PFSK-1 (cell line): ENCODE data around the gene PTPRM.

Experiments
- FOXP2 ChIP-seq: optimal IDR thresholded peaks from 2 replicates; pipeline ENCODE3; 2011; ENCODE audit warnings: borderline replicate concordance, control low read depth, inconsistent platforms; ENCODE audit not compliant: insufficient read depth; ENCODE audit errors: extremely low read length, extremely low read depth
- POLR2AphosphoS5 ChIP-seq: IDR thresholded peaks from 2 replicates; pipeline ENCODE4 v1.6.1; 2012; ENCODE audit warnings: low read depth, mild to moderate bottlenecking, control low read depth, low read length, moderate library complexity
- SIN3A ChIP-seq: IDR thresholded peaks from 2 replicates; pipeline ENCODE4 v1.6.1; 2012; ENCODE audit warnings: mild to moderate bottlenecking, low read length, moderate library complexity, borderline replicate concordance; ENCODE audit not compliant: insufficient read depth
- TF ChIP-seq, protein P1 (sequence below), 2 experiments: IDR thresholded peaks; 2 replicates each; pipeline versions ENCODE4 v1.6.1 to v1.8.0; 2011 to 2012; ENCODE audit warnings: low read depth in 2 of 2, low read length in 2 of 2, control low read depth in 1 of 2, inconsistent platforms in 1 of 2, mild to moderate bottlenecking in 1 of 2, moderate library complexity in 1 of 2; ENCODE audit not compliant: insufficient read depth in 1 of 2

DNA sequence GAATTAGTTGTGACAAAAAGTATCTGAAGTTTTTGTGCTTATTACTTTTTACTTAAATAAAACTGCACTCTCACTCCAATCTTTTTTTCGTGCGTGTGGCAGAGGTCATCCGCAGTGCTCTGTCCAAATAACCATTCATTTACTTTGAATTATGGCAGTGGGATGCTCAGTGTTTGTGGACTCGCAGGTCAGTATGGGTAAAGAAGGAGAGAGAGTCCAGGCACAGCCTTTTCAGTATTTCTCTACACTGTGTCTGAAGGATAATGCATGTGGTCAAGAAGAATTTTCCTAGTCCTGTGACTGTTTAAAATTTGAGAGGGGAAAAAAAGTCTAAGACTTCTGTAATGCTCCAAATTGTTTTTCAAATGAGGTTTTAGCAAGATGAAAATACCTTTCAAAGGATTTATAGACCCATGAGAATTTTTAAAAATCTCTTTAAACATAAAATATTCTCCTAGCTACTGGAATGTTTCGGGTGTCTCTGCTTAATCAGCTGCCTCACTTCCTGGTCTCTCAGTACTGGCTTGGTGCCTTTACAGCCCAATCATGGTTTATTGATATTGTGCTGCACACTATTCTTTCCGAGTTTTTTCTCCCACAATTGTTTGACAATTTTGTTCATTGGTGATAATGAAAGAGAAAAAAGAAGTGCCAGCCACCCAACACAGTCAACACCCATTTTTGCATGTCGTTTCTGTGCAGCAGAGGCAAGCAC is 453.2 kb downstream of the PTPRM start:
- TF ChIP-seq SIN3A, result no peak
- no peak for TF ChIP-seq POLR2AphosphoS5
- TF ChIP-seq, protein P1, sequence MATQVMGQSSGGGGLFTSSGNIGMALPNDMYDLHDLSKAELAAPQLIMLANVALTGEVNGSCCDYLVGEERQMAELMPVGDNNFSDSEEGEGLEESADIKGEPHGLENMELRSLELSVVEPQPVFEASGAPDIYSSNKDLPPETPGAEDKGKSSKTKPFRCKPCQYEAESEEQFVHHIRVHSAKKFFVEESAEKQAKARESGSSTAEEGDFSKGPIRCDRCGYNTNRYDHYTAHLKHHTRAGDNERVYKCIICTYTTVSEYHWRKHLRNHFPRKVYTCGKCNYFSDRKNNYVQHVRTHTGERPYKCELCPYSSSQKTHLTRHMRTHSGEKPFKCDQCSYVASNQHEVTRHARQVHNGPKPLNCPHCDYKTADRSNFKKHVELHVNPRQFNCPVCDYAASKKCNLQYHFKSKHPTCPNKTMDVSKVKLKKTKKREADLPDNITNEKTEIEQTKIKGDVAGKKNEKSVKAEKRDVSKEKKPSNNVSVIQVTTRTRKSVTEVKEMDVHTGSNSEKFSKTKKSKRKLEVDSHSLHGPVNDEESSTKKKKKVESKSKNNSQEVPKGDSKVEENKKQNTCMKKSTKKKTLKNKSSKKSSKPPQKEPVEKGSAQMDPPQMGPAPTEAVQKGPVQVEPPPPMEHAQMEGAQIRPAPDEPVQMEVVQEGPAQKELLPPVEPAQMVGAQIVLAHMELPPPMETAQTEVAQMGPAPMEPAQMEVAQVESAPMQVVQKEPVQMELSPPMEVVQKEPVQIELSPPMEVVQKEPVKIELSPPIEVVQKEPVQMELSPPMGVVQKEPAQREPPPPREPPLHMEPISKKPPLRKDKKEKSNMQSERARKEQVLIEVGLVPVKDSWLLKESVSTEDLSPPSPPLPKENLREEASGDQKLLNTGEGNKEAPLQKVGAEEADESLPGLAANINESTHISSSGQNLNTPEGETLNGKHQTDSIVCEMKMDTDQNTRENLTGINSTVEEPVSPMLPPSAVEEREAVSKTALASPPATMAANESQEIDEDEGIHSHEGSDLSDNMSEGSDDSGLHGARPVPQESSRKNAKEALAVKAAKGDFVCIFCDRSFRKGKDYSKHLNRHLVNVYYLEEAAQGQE (IDR thresholded peaks at IDR 0.05; ENCODE audit: insufficient read depth in 1 of 2, low read depth in 2 of 2, low read length in 2 of 2), result no peak
- TF ChIP-seq FOXP2, result no peak
